ENCODE measurements around the gene CDR2L. TPM values are rescaled to one million over a fixed set of nuclear protein-coding genes. Genes with fewer than 3 reads are reported as not detected.

Gene CDR2L
- polyA plus RNA-seq, 1 of the 3 experiments (the other 2 are of a cell fraction), result 21.2 TPM

- no peaks in the 10 kb centered on the region for H3K36me3 ChIP-seq (replicated peaks in 1 of 2; ENCODE audit: control insufficient read depth in 1 of 2, insufficient read depth in 2 of 2, low read length in 1 of 2)
- CTCF ChIA-PET, result interaction anchor here (0.8 to 12.5 kb wide), 4 partner anchors 13 to 53 kb away, joined by 4 to 219 read pairs (median 42); partner anchors contain the start of genes CDR2L and USH1G
- DNase-seq, result no peak
- H3K9me2 ChIP-seq, result no peaks in the 10 kb centered on the region
- no peaks in the 10 kb centered on the region for H4K20me1 ChIP-seq (ENCODE audit: insufficient read depth)
- H3K4me2 ChIP-seq, result no peak overlapping the region
- peaks cover 26% of the 10 kb centered on the region for H3K27me3 ChIP-seq (ENCODE audit: insufficient read depth)
- TF ChIP-seq NRF1 (IDR thresholded peaks at IDR 0.05; ENCODE audit: low read depth, low read length) (no peak), CHD2 (IDR thresholded peaks at IDR 0.05; ENCODE audit: low read length, partially characterized antibody) (no peak), MEF2A (IDR thresholded peaks at IDR 0.05; ENCODE audit: borderline replicate concordance, low read depth) (no peak), ELF1 (IDR thresholded peaks at IDR 0.05) (no peak), TCF12 (IDR thresholded peaks at IDR 0.05) (no peak), FOXM1 (IDR thresholded peaks at IDR 0.05; ENCODE audit: low read depth) (no peak), MXI1 (IDR thresholded peaks at IDR 0.05; ENCODE audit: low read depth, low read length) (no peak), EP300 (IDR thresholded peaks at IDR 0.05; ENCODE audit: borderline replicate concordance in 1 of 2, low read depth in 1 of 2, low read length in 1 of 2) (no peak), NFIC (IDR thresholded peaks at IDR 0.05; ENCODE audit: borderline replicate concordance) (no peak)
- TF ChIP-seq, protein P1, sequence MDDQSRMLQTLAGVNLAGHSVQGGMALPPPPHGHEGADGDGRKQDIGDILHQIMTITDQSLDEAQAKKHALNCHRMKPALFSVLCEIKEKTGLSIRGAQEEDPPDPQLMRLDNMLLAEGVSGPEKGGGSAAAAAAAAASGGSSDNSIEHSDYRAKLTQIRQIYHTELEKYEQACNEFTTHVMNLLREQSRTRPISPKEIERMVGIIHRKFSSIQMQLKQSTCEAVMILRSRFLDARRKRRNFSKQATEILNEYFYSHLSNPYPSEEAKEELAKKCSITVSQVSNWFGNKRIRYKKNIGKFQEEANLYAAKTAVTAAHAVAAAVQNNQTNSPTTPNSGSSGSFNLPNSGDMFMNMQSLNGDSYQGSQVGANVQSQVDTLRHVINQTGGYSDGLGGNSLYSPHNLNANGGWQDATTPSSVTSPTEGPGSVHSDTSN (IDR thresholded peaks at IDR 0.05), result no peak
- no peak overlapping the region for H3K9ac ChIP-seq
- no peaks in the 10 kb centered on the region for H3K79me2 ChIP-seq (ENCODE audit: insufficient read depth)
- H3K9me3 ChIP-seq, result no peaks in the 10 kb centered on the region
- POLR2A ChIA-PET, result no interaction called here
- H2AFZ ChIP-seq (ENCODE audit: low read depth), result no peak overlapping the region
- H3F3A ChIP-seq (replicated peaks; ENCODE audit: insufficient read depth), result peaks cover 5% of the 10 kb centered on the region
- H3K27ac ChIP-seq (ENCODE audit: low read depth in 2 of 2, low read length in 1 of 2), result no peak overlapping the region
- H3K4me3 ChIP-seq (ENCODE audit: low read depth in 2 of 2, low read length in 1 of 2), result no peak overlapping the region
- peaks cover 0 to 13% of the 10 kb centered on the region in 2 experiments; a peak in 1 of 4 replicates for H3K4me1 ChIP-seq (ENCODE audit: control insufficient read depth in 1 of 2, insufficient read depth in 2 of 2, low read depth in 1 of 2, low read length in 1 of 2)
- 67% methylated on average over 4 of the region's 4 CpGs for WGBS (ENCODE audit: low lambda C conversion rate)
Measured at GRCh38 chr17:74975943-74976342, 11.5 kb upstream of the CDR2L start.

- no peak overlapping the region for H2AFZ ChIP-seq (ENCODE audit: low read depth)
- no peaks in the 10 kb centered on the region for H4K20me1 ChIP-seq (ENCODE audit: insufficient read depth)
- no peaks in the 10 kb centered on the region for H3K9me2 ChIP-seq
- peaks cover 11% of the 10 kb centered on the region for H3F3A ChIP-seq (replicated peaks; ENCODE audit: insufficient read depth)
- ChIA-PET POLR2A (interaction anchor here (1.6 kb wide), 1 partner anchor 35 kb away, joined by 5 read pairs; the partner anchor contains the start of gene MRPL58), CTCF (interaction anchor here (1.0 to 12.5 kb wide), 3 partner anchors 10 to 128 kb away, joined by 3 to 219 read pairs (median 4); partner anchors contain the start of gene CDR2L)
- no peak overlapping the region for H3K4me3 ChIP-seq (ENCODE audit: low read depth in 2 of 2, low read length in 1 of 2)
- no peaks in the 10 kb centered on the region for H3K36me3 ChIP-seq (replicated peaks in 1 of 2; ENCODE audit: control insufficient read depth in 1 of 2, insufficient read depth in 2 of 2, low read length in 1 of 2)
- no peak for TF ChIP-seq MXI1 (IDR thresholded peaks at IDR 0.05; ENCODE audit: low read depth, low read length)
- TF ChIP-seq USF2 (IDR thresholded peaks at IDR 0.05; ENCODE audit: borderline replicate concordance, low read depth, low read length), result no peak
- no peak for TF ChIP-seq IRF3 (IDR thresholded peaks at IDR 0.05; ENCODE audit: low read depth, low read length)
- TF ChIP-seq, protein P2, sequence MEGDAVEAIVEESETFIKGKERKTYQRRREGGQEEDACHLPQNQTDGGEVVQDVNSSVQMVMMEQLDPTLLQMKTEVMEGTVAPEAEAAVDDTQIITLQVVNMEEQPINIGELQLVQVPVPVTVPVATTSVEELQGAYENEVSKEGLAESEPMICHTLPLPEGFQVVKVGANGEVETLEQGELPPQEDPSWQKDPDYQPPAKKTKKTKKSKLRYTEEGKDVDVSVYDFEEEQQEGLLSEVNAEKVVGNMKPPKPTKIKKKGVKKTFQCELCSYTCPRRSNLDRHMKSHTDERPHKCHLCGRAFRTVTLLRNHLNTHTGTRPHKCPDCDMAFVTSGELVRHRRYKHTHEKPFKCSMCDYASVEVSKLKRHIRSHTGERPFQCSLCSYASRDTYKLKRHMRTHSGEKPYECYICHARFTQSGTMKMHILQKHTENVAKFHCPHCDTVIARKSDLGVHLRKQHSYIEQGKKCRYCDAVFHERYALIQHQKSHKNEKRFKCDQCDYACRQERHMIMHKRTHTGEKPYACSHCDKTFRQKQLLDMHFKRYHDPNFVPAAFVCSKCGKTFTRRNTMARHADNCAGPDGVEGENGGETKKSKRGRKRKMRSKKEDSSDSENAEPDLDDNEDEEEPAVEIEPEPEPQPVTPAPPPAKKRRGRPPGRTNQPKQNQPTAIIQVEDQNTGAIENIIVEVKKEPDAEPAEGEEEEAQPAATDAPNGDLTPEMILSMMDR (IDR thresholded peaks at IDR 0.05), result no peak
- H3K27me3 ChIP-seq (ENCODE audit: insufficient read depth), result peaks cover 17% of the 10 kb centered on the region
- H3K4me2 ChIP-seq, result no peak overlapping the region
- H3K9ac ChIP-seq, result no peak overlapping the region
- no peaks in the 10 kb centered on the region for H3K9me3 ChIP-seq
- WGBS (ENCODE audit: low lambda C conversion rate), result 83% methylated on average over 3 of the region's 3 CpGs
- peaks cover 3% of the 10 kb centered on the region; the same call in 1 of the 2 replicates for H3K79me2 ChIP-seq (ENCODE audit: insufficient read depth)
- H3K27ac ChIP-seq (ENCODE audit: low read depth in 2 of 2, low read length in 1 of 2), result no peak overlapping the region
- H3K4me1 ChIP-seq (ENCODE audit: control insufficient read depth in 1 of 2, insufficient read depth in 2 of 2, low read depth in 1 of 2, low read length in 1 of 2), result peaks cover 5 to 11% of the 10 kb centered on the region in 2 experiments; a peak in 2 of 4 replicates
- no peak for DNase-seq
Measured at GRCh38 chr17:74977802-74978201, 9.6 kb upstream of the CDR2L start.
